GM12891 (cell line): Measurements from ENCODE around the gene POU2AF3.

ENCODE experiments used
- POLR2A ChIP-seq: IDR thresholded peaks from 2 replicates; pipeline ENCODE4 v1.6.1; 2011; ENCODE audit warnings: low read depth, low read length, control low read depth
- POLR2AphosphoS5 ChIP-seq: IDR thresholded peaks from 2 replicates; pipeline ENCODE4 v1.6.1; 2011; ENCODE audit warnings: low read depth, low read length, control low read depth
- POU2F2 ChIP-seq: IDR thresholded peaks from 2 replicates; pipeline ENCODE4 v1.6.1; 2011; ENCODE audit warnings: low read depth, mild to moderate bottlenecking, control low read depth, low read length, moderate library complexity
- TAF1 ChIP-seq: IDR thresholded peaks from 2 replicates; pipeline ENCODE4 v1.6.1; 2011; ENCODE audit warnings: low read depth, low read length, control low read depth

DNA sequence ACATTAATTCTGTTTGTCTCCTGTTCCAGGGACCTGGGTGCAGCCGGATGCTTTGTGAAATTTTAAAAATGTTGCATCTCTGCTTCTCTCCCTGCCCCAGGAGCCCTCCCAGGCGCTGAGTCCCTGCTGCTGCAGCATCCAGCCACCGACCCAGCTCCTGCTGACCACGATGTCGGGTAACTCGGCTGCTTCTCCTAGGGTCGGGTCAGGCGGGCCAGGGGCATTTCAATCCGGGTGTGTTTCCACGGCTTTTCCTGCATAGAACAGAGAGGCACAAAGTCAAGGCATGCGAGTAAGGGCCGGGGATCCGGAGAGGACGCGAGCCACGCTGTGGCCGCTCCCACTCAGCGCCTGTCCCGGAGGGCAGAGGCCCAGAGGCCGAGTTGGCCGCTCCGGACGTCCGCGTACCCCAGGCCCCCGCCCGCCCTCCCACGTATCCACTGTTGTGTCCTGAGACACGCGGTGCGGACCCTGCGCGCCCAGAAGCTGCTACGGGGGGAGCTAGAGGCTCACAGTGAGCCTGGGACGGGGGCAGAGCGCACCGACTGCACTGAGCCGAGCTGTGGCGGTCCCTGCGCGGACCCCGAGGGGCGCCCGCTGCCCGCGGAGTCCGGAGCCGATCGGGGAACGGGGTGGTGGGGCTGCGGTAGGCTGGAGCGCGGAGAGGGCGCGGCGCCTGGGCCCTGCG lies at the start of gene POU2AF3:
- TF ChIP-seq POLR2A (no peak), POLR2AphosphoS5 (no peak), POU2F2 (no peak), TAF1 (no peak)
